B cell (primary cell): ENCODE measurements around the gene CNTNAP4. TPM values are rescaled to one million over a fixed set of nuclear protein-coding genes. Genes with fewer than 3 reads are reported as not detected.

Source experiments
- ATAC-seq: fragments of 200-7000 bp; cut with Tn5 transposase; one replicate; pipeline ENCODE4 v1.10.0; 2021; ENCODE audit warnings: low read depth, mild to moderate bottlenecking, moderate number of reproducible peaks, moderate library complexity
- CTCF ChIA-PET: fragments of 350-600 bp; sonication (Branson Sonifier 250); formaldehyde crosslinking; loops from one replicate; lab custom pipeline; 2021; ENCODE audit warnings: antibody characterized with exemption, inconsistent platforms; lab: Charles Lee
- POLR2A ChIA-PET: fragments of 350-600 bp; sonication (Branson Sonifier 250); formaldehyde crosslinking; loops from one replicate; lab custom pipeline; 2021; ENCODE audit warnings: antibody characterized with exemption; lab: Charles Lee
- DNase-seq: peaks from one replicate; pipeline ENCODE4 v3.0.0; 2013
- H2AFZ ChIP-seq: 2 replicates; pipeline ENCODE4 v1.6.1; 2012; ENCODE audit warnings: mild to moderate bottlenecking, low read depth, low read length; ENCODE audit not compliant: insufficient read depth, poor library complexity, severe bottlenecking
- H3K27ac ChIP-seq, 2 donors: 1 replicate in 1 of 2; 2 replicates in 1 of 2; pipeline ENCODE4 v1.5.1; 2012 to 2013; ENCODE audit warnings: low read length in 2 of 2, mild to moderate bottlenecking in 2 of 2, moderate library complexity in 1 of 2
- H3K27me3 ChIP-seq, 4 experiments: fragments of 200-600 bp in 1 of 4; sonication (generic) in 1 of 4; replicated peaks in 1 of 4; 1 replicate in 2 of 4; 2 replicates in 2 of 4; pipeline versions ENCODE4 v1.6.1 to v1.7.0; 2013 to 2016; ENCODE audit warnings: low read length in 3 of 4, mild to moderate bottlenecking in 2 of 4, mixed read lengths in 1 of 4, moderate library complexity in 1 of 4; ENCODE audit not compliant: insufficient read depth in 4 of 4, control insufficient read depth in 3 of 4; ENCODE audit errors: control extremely low read depth in 1 of 4
- H3K36me3 ChIP-seq, 2 experiments: replicated peaks in 1 of 2; 1 replicate in 1 of 2; 2 replicates in 1 of 2; pipeline versions ENCODE4 v1.6.1 to v1.7.1; 2013; ENCODE audit warnings: low read length in 1 of 2; ENCODE audit not compliant: insufficient read depth in 2 of 2, control insufficient read depth in 1 of 2; ENCODE audit errors: control extremely low read depth in 1 of 2, extremely low read depth in 1 of 2
- H3K4me1 ChIP-seq, 2 donors: fragments of 200-600 bp in 1 of 2; sonication (generic) in 1 of 2; 1 replicate in 1 of 2; 2 replicates in 1 of 2; pipeline versions ENCODE4 v1.5.1 to v1.6.1; 2013 to 2017; ENCODE audit warnings: low read length in 2 of 2; ENCODE audit not compliant: control insufficient read depth in 2 of 2, insufficient read depth in 2 of 2
- H3K4me2 ChIP-seq: replicated peaks from 2 replicates; pipeline ENCODE3; 2012; ENCODE audit warnings: mild to moderate bottlenecking, low read depth, low read length; ENCODE audit not compliant: poor library complexity, severe bottlenecking
- H3K4me3 ChIP-seq, 5 experiments: fragments of 200-600 bp in 1 of 5; sonication (generic) in 1 of 5; 1 replicate in 3 of 5; 2 replicates in 2 of 5; pipeline versions ENCODE4 v1.5.1 to v1.7.0; 2011 to 2016; ENCODE audit warnings: low read length in 4 of 5, mild to moderate bottlenecking in 4 of 5, low read depth in 2 of 5, control low read depth in 1 of 5, moderate library complexity in 1 of 5; ENCODE audit not compliant: insufficient read depth in 1 of 5; ENCODE audit errors: control extremely low read depth in 1 of 5, extremely low read depth in 1 of 5
- H3K79me2 ChIP-seq: fragments of 200-600 bp; sonication (generic); one replicate; pipeline ENCODE4 v1.6.0; 2016; ENCODE audit warnings: low read length; ENCODE audit not compliant: control insufficient read depth, insufficient read depth
- H3K9ac ChIP-seq: fragments of 200-600 bp; sonication (generic); 2 replicates; pipeline ENCODE4 v1.6.1; 2017; ENCODE audit warnings: mild to moderate bottlenecking, low read length, moderate library complexity
- H3K9me3 ChIP-seq, 3 donors: one replicate each; pipeline versions ENCODE4 v1.6.1 to v1.7.1; 2013; ENCODE audit warnings: low read length in 2 of 3; ENCODE audit not compliant: control insufficient read depth in 2 of 3, insufficient read depth in 1 of 3; ENCODE audit errors: control extremely low read depth in 1 of 3
- H4K20me1 ChIP-seq: 2 replicates; pipeline ENCODE4 v1.6.0; 2012; ENCODE audit warnings: mild to moderate bottlenecking, low read length; ENCODE audit not compliant: insufficient read depth, control insufficient read depth, poor library complexity, severe bottlenecking
- H3K27ac Mint-ChIP-seq: one replicate; pipeline ENCODE4 v1.8.0; 2021; ENCODE audit warnings: mixed read lengths
- H3K27me3 Mint-ChIP-seq: one replicate; pipeline ENCODE4 v1.8.0; 2021; ENCODE audit warnings: mixed read lengths
- H3K4me1 Mint-ChIP-seq: one replicate; pipeline ENCODE4 v1.8.0; 2021; ENCODE audit warnings: mixed read lengths
- H3K4me3 Mint-ChIP-seq: one replicate; pipeline ENCODE4 v1.8.0; 2021; ENCODE audit warnings: mixed read lengths
- H3K9me3 Mint-ChIP-seq: one replicate; pipeline ENCODE4 v1.8.0; 2022; ENCODE audit warnings: mixed read lengths; ENCODE audit not compliant: insufficient read depth
- EZH2 ChIP-seq: IDR thresholded peaks from 2 replicates; pipeline ENCODE4 v1.6.1; 2012; ENCODE audit warnings: borderline replicate concordance, low read depth, mild to moderate bottlenecking, moderate library complexity, low read length; ENCODE audit not compliant: insufficient read depth, poor library complexity, severe bottlenecking
- WGBS: methylation state at CpG from one replicate; pipeline ENCODE4 v1.1.5; 2013; ENCODE audit warnings: missing lambda C conversion rate; ENCODE audit not compliant: insufficient coverage; 5-methylcytosine and 5-hydroxymethylcytosine counted together
- intact Hi-C: fragments of 100-400 bp; cut with micrococcal nuclease; formaldehyde crosslinking; loops from one replicate; pipeline ENCODE4 v1.10.0; 2022
- polyA plus RNA-seq: library from polyadenylated mRNA; depleted of rRNA; stranded (reverse); fragments of >200 nt; gene quantifications from 2 replicates; pipeline ENCODE4 v1.2.3, GENCODE V29; 2012
- total RNA-seq, 2 donors: library from RNA; stranded (reverse); fragments of 120-200 nt in 1 of 2; gene quantifications; 1 replicate in 1 of 2; 2 replicates in 1 of 2; pipeline versions ENCODE4 v1.2.3 to v1.2.4, GENCODE V29; 2013 to 2022
- TF ChIP-seq, protein P1 (sequence below): fragments of 200-600 bp; IDR thresholded peaks from one replicate; pipeline ENCODE4 v1.8.0; 2022; ENCODE audit warnings: antibody characterized with exemption, mild to moderate bottlenecking

The CNTNAP4 gene
- total and polyA plus RNA-seq, 2 donors (not counting 1 experiment from before 2014, with no cell fraction given): 0.06 TPM; not detected in 1

DNA sequence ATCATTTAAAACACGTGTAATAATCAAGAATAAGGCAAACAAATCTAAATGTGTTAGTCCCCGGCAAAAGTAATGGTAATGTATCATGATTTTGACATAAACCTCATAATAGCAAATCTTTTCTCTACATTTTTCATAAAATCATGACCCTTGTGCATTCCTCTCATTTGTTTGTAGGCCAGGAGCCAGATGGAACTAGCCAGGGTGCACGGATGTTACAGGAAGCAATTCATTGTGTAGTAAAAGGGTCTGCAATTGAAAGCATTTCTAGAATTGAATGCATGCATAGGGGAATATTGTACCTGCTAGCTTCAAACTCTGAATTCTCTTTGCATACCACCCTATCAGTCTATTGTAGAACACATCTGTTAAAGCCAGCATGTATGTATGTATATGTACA lies 66.6 kb downstream of the CNTNAP4 start:
- no peaks in the 10 kb centered on the region for H3K9me3 Mint-ChIP-seq
- CTCF ChIA-PET: no interaction called here
- Histone ChIP-seq H3K79me2 (no peaks in the 10 kb centered on the region), H3K27ac (no peak overlapping the region), H4K20me1 (no peaks in the 10 kb centered on the region), H3K9me3 (no peaks in the 10 kb centered on the region), H3K4me1 (no peaks in the 10 kb centered on the region), H3K27me3 (no peaks in the 10 kb centered on the region), H3K36me3 (no peaks in the 10 kb centered on the region), H3K4me2 (no peak overlapping the region), H2AFZ (no peak overlapping the region), H3K9ac (no peak overlapping the region), H3K4me3 (no peak overlapping the region)
- no peaks in the 10 kb centered on the region for H3K4me1 Mint-ChIP-seq
- WGBS: no CpG with 5 or more reads among the region's 3 CpGs
- intact Hi-C loops: no loop called here
- DNase-seq (no peak), ATAC-seq (no peak)
- POLR2A ChIA-PET: no interaction called here
- TF ChIP-seq, protein P1, sequence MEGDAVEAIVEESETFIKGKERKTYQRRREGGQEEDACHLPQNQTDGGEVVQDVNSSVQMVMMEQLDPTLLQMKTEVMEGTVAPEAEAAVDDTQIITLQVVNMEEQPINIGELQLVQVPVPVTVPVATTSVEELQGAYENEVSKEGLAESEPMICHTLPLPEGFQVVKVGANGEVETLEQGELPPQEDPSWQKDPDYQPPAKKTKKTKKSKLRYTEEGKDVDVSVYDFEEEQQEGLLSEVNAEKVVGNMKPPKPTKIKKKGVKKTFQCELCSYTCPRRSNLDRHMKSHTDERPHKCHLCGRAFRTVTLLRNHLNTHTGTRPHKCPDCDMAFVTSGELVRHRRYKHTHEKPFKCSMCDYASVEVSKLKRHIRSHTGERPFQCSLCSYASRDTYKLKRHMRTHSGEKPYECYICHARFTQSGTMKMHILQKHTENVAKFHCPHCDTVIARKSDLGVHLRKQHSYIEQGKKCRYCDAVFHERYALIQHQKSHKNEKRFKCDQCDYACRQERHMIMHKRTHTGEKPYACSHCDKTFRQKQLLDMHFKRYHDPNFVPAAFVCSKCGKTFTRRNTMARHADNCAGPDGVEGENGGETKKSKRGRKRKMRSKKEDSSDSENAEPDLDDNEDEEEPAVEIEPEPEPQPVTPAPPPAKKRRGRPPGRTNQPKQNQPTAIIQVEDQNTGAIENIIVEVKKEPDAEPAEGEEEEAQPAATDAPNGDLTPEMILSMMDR: no peak
- no peak for TF ChIP-seq EZH2
- no peaks in the 10 kb centered on the region for H3K27me3 Mint-ChIP-seq
- H3K27ac Mint-ChIP-seq: no peak overlapping the region
- no peak overlapping the region for H3K4me3 Mint-ChIP-seq

DNA sequence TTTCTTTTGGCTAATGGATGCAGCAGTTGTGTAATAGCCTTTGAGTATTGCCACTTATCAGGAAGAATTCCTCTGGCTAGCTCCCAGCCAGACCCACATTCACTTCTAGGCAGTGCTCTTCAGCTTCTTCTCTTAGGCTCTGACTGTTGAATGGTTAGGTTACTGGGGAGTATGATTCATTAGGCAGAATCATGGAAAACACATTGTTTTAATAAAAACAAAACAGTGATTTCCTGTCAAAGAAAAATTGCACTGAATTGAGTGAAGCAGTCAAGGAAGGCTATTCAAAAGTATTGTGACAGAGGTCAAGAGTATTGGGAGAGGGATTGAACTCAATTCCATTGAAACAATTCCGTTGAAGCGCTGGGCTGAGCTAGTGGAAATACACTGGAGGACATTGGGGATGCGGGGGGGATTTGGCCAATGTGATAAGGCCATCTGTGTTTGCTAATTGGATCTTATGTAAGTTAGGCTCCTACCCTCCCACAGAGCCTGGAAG lies 68.0 kb downstream of the CNTNAP4 start:
- Mint-ChIP-seq H3K4me1 (no peaks in the 10 kb centered on the region), H3K4me3 (no peak overlapping the region), H3K9me3 (no peaks in the 10 kb centered on the region), H3K27me3 (no peaks in the 10 kb centered on the region), H3K27ac (no peak overlapping the region)
- CTCF ChIA-PET: no interaction called here
- ATAC-seq: no peak
- Histone ChIP-seq H2AFZ (no peak overlapping the region), H4K20me1 (no peaks in the 10 kb centered on the region), H3K4me1 (no peaks in the 10 kb centered on the region), H3K4me2 (no peak overlapping the region), H3K27ac (no peak overlapping the region), H3K9me3 (no peaks in the 10 kb centered on the region), H3K27me3 (no peaks in the 10 kb centered on the region), H3K9ac (no peak overlapping the region), H3K4me3 (no peak overlapping the region), H3K36me3 (no peaks in the 10 kb centered on the region), H3K79me2 (no peaks in the 10 kb centered on the region)
- intact Hi-C loops: no loop called here
- DNase-seq: no peak
- 94% methylated on average over 2 of the region's 3 CpGs for WGBS
- POLR2A ChIA-PET: no interaction called here
- TF ChIP-seq, protein P1: no peak
- no peak for TF ChIP-seq EZH2
